ENCODE measurements around the gene SARNP. TPM values are rescaled to one million over a fixed set of nuclear protein-coding genes. Genes with fewer than 3 reads are reported as not detected.
"Not testable (repeated sequence)": the region's sequence is repeated elsewhere in the genome, so short reads cannot be mapped to it uniquely, and the experiment has no call there.

The SARNP gene
- total and polyA plus RNA-seq, 8 donors, result 12.3 to 47.9 (median 17.3) TPM

- ATAC-seq (no peak), FAIRE-seq (no peak), DNase-seq (no peak)
- no peak for TF ChIP-seq CTCF (IDR thresholded peaks at IDR 0.05)
- intact Hi-C loops (cut with DNase I), result no loop called here
- Histone ChIP-seq H3K27me3 (no peaks in the 10 kb centered on the region), H3K9me3 (no peaks in the 10 kb centered on the region), H3K4me1 (no peaks in the 10 kb centered on the region), H3K36me3 (no peaks in the 10 kb centered on the region), H3K4me3 (no peak overlapping the region), H3K27ac (no peak overlapping the region)
- 84% methylated on average over 11 of the region's 11 CpGs for WGBS, 2 donors
Observed at GRCh38 chr12:55840581-55841351, 23.2 kb upstream of the SARNP start.

DNA sequence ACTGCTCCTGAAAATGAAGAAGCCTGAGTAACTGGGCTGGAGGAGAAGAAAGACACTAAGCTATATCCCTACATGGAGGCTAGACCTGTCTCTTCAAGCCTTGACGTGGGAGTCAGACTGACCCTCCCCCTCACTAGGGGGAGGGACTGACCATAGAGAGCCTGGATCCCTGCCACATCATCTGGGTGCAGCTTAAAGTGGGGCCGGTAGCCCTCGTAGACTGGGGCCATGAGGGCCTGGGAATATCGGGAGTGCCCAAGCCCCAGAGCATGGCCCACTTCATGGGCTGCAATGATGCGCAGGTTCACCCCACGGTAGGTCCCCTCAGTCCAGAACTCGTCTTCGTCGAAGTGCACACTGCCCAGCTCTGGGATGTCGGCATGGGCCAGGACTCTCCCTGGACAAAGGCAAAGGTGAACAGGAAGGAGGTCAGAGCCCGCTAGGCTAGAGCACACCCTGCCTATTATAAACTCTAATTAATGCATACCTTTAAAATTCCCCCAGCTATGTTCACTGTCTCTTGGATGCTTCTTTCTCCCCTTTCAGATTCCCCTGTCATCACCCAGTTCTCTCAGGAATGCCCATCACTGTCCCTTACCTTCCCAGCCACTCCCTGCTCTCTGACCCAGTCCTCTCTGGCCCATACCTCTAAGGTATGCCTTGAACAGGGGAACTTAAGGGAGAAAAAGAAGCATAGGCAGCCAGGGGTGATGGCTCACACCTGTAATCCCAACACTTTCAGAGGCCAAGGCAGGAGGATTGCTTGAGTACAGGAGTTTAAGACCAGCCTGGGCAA is 22.0 kb upstream of the SARNP start:
- Histone ChIP-seq H3K36me3 (no peaks in the 10 kb centered on the region), H3K9me3 (no peaks in the 10 kb centered on the region), H3K4me1 (no peaks in the 10 kb centered on the region), H3K4me3 (no peak overlapping the region), H3K27me3 (no peaks in the 10 kb centered on the region), H3K27ac (no peak overlapping the region)
- WGBS, 2 donors, result 79 to 83% methylated on average over 11 of the region's 11 CpGs
- TF ChIP-seq CTCF (IDR thresholded peaks at IDR 0.05), result no peak
- no peak for FAIRE-seq
- no peak for DNase-seq
- intact Hi-C loops (cut with DNase I), result loop anchor here in 1 of 3 donors (10.0 kb wide), 1 partner anchor 65 kb away; no protein-coding TSS in a partner anchor
- ATAC-seq, result no peak

DNA sequence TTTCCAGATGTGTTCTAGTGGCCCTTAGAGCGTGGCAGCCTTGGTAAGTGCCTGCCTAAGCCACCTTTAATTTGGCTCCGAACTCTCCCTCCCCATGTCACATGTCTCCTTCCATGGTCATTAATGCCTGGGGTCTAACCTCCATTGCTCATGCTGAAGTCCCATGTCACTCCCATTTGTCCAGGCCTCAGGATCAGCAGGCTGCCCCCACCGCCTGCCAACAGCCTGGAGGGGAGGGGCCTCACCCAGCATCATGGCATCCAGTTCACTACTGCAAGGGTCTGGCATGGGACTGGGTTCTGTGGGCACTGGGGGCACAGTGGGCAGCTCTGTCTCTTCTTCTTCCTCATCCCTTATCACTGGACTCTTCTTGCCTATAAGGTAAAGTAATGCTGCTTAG is 20.8 kb upstream of the SARNP start:
- no peaks in the 10 kb centered on the region for H3K36me3 ChIP-seq
- FAIRE-seq (no peak), DNase-seq (no peak), ATAC-seq (no peak)
- no peak overlapping the region for H3K27ac ChIP-seq
- no peaks in the 10 kb centered on the region for H3K27me3 ChIP-seq
- intact Hi-C loops (cut with DNase I), result loop anchor here in 1 of 3 donors (10.0 kb wide), 1 partner anchor 66 kb away; no protein-coding TSS in a partner anchor
- no peak overlapping the region for H3K4me3 ChIP-seq
- H3K9me3 ChIP-seq, result no peaks in the 10 kb centered on the region
- H3K4me1 ChIP-seq, result no peaks in the 10 kb centered on the region
- TF ChIP-seq CTCF (IDR thresholded peaks at IDR 0.05), result no peak
- WGBS, 2 donors, result 93 to 98% methylated on average over 3 of the region's 3 CpGs

GRCh38 chr12:55834400-55834799 is 16.9 kb upstream of the SARNP start:
- not testable (repeated sequence) for H3K27ac ChIP-seq, H3K27me3 ChIP-seq, H3K36me3 ChIP-seq, H3K4me3 ChIP-seq, H3K9me3 ChIP-seq, FAIRE-seq, H3K4me1 ChIP-seq, ATAC-seq, DNase-seq
- 75 to 88% methylated on average over 6 of the region's 6 CpGs for WGBS, 2 donors
- intact Hi-C loops (cut with DNase I), result loop anchor here in 1 of 3 donors (10.0 kb wide), 1 partner anchor 70 kb away; no protein-coding TSS in a partner anchor

GRCh38 chr12:55833056-55833455 is 15.5 kb upstream of the SARNP start:
- Histone ChIP-seq H3K27me3 (no peaks in the 10 kb centered on the region), H3K4me1 (peaks cover 0 to 7% (median 7%) of the 10 kb centered on the region in 3 donors), H3K36me3 (no peaks in the 10 kb centered on the region), H3K27ac (no peak overlapping the region), H3K9me3 (no peaks in the 10 kb centered on the region), H3K4me3 (no peak overlapping the region)
- DNase-seq (no peak), ATAC-seq (no peak), FAIRE-seq (no peak)
- no peak for TF ChIP-seq CTCF (IDR thresholded peaks at IDR 0.05)
- WGBS, 2 donors, result 88 to 92% methylated on average over 10 of the region's 10 CpGs
- intact Hi-C loops (cut with DNase I), result loop anchor here in 1 of 3 donors (10.0 kb wide), 1 partner anchor 72 kb away; no protein-coding TSS in a partner anchor

Measured in pancreas (tissue), 10 donors.